ENCODE results near the gene BRD7.
A peak's percentile ranks its signal among the peaks of the same experiment; 100 is the strongest.

Gene BRD7

DNA sequence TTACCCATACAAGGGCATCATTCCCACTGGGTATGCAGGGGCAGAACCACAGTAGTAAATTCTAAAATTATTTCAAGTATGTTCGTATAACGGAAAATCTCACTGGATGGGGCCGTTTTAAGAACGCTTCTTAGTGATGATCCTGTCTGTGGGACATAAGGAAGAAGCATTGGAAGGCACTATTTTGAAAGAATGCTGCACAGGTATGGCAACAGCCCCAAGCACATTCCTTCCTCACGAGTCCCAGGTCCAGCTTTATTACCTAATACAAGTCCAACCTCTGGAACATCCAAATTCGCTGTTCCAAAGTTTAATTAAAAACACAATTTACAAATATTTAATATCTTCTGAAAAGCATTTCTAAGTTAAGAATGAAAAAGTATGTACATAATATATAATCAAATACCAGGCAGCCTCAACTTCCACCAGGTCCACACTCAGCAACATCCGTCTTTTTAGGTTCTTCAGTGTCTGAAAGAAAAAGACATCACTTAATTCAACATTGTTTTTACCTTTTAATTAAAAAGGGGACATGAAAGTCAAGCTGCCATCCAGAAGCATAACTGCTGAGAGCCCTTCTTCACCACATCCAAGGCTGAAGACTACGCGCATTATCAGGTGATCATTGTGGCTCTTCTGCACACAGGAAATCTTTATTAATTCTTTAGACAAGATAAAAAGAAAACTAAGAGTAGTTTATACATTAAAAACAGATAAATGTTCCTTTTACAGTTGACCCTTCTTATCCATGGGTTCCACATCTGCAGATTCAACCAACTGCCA is 49.8 kb downstream of the BRD7 start:
- DNase-seq: no peak

DNA sequence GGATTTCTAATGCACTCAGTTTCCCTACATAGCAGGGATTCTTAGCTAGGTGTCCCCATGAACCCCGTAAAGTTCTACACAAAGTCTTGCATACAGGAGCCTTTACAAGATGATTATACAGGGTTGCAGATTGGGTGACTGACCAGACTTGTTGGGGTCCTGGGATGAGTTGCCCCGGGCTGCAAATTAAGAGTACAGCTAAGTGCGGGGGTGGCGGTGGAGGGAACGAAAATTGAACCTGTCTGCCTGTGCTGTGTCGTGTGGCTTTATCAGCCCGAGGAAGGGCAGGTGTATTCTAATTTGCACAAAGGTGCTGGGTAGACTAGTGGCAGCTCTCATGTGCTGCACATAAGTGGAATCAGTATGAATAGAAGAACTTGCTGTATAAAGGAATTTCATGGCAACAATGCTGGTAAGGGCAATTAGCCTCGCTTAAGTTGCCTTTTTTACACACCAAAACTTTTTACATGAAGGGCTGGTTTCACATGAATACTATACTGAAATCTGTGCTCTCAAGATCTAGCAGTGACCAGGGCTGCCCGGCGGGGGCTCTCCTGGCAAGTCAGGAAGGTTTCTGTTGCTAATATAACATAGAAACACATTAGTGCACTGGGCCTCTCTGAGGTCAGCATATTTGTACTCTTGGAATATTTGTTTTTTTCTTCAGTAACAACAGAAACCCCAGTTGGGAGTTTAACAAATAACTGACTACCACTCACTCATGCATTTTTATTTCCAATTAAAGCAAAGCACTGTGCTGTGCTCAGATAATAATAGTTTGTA is 51.7 kb downstream of the BRD7 start:
- DNase-seq: no peak

DNA sequence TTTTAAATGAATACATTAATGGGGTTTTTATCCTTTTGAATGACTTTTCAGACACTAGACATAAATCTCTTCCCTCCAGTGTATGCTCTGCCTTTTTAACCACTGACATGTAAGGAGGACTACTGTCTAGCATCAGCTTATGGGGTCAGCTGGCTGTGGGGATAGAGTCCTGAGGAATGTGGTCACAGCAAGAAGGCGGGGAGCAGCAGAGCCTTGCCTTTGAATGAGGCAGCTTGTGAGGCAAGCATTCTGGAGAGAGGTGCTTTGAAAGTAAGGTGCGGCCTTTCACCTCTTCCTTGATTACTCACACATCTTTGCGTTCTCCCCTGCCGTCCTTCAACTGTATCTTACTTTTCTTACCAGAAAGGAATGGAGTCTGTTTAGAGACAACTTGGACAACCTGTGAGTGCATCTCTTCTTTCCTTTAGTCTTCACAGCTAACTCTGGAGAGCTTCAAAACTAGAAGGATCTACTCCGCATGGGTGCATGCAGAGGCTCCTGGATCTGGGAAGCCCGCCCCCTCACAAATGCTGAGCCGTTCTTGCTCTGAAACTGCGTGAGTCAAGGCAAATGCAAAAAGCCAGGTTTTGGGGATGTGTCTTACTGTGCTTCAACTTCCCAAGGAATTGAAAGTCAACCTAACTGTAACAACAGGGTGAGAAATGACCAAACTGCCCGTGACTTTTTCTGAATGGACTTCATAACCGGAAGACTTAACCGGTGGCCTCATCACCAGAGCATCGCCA is 52.5 kb downstream of the BRD7 start:
- no peak for DNase-seq

DNA sequence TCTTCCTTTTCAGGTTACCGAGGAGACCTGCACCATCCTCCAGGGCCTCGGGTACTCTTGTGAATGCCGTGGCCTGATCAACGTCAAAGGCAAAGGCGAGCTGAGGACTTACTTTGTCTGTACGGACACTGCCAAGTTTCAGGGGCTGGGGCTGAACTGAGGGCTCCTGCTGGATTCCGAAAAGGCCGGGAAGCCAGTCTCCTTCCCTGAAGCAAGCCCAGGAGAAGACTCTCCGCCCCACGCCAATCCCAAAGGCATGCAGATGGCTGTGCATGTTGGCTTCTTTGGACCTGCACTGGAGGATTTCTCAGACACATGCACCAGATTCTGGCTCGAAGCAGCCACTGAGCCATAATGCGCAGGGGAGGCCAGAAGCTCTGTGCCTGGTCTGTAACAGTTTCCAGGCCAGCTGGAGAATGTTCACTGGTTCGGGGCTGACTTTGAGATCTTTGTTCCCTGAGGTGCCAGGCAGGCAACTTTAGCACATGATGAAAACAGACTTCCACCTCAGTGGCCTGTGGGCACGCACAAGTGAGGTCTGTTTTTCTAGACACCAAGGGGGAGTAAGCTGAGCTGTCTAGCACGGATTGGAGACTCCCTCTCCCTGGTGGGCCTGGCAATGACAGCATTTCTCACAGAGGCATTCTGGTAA is 53.3 kb downstream of the BRD7 start:
- no peak for DNase-seq

- DNase-seq: no peak
Measured at GRCh38 chr16:50314665-50315064, 54.1 kb downstream of the BRD7 start.

GRCh38 chr16:50313596-50314478 is 55.0 kb downstream of the BRD7 start:
- DNase-seq: peak; percentile 71 to 75

GRCh38 chr16:50311891-50312501 is 56.8 kb downstream of the BRD7 start:
- no peak for DNase-seq

- no peak for DNase-seq
Measured at GRCh38 chr16:50311134-50311528, 57.7 kb downstream of the BRD7 start.

- DNase-seq: no peak
Measured at GRCh38 chr16:50310308-50311133, 58.3 kb downstream of the BRD7 start.

- no peak for DNase-seq
Measured at GRCh38 chr16:50309527-50310307, 59.1 kb downstream of the BRD7 start.

GRCh38 chr16:50309156-50309526 is 59.6 kb downstream of the BRD7 start:
- DNase-seq: no peak

GRCh38 chr16:50308237-50308965 is 60.4 kb downstream of the BRD7 start:
- no peak for DNase-seq

GRCh38 chr16:50306287-50306686 is 62.5 kb downstream of the BRD7 start:
- no peak for DNase-seq

DNA sequence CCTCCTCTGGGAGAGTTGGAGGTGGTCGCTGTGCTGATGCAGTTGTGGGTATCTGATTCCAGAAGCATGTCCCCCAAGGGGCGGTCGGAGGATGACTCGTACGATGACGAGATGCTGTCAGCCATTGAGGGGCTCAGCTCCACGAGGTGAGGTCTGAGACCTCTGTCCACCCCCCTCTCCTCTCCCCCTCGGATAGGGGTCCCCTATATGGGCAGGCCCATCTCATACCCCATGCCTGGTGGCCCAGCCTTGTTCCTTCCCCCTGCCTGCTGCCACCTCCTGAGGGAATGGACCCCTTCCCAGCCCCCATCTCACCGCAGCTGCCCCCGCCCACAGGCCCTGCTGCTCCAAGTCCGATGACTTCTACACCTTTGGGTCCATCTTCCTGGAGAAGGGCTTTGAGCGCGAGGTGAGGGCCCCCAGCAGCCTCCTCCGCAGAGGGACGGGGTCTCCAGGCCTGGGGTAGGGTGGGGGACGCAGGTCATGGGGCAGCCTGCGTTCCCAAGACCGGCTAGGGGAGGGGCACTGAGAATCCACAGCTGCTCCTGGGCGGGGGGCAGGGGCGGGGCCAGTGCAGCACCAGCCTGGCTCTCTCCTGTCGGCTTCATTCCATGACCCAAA is 63.2 kb downstream of the BRD7 start:
- DNase-seq: no peak

DNA sequence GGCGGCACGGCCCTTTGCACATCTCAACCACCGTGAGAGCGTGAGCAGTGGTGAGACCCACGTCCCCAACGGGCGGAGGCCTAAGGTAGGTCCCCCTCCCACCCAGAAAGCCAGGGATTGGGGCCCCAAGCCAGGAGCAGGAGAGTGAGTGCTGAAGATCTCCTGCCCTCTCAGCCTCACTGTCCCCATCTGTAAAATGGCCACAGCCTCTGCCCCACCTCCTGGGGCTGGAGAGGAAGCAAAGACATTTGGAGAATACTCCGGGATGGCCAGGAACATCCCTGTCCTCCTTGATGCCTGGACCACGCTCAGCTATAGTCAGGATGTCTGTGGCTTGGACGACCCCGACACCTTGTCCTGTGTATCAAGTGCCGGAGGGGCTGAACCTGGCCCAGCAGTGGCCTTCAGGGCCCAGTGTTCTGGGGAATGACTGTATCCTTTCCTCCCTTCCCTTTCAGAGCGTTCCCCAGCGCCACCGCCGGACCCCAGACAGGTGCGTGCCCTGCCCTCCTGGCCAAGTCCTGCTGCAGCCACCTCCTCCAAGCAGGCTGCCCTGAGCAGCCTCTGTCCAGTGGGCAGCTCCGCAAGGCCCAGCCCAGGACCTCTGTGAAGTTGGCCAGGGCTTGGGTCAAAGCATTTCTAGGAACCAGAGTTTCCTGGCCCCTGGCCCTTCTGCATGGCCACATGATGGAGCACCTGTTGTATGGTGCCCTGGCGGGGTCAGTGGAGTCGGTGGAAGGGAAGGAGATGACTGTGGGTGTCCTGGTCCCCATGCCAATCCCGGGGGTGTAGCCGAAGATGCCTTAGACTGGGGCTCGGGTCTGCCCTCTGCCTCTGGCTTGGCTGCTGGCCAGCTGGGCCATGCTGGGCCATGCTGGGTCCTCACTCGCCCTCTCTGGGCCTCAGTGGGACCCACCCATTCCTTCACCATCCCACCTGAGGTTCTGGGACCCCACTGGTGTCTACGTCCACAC is 64.0 kb downstream of the BRD7 start:
- no peak for DNase-seq

DNA sequence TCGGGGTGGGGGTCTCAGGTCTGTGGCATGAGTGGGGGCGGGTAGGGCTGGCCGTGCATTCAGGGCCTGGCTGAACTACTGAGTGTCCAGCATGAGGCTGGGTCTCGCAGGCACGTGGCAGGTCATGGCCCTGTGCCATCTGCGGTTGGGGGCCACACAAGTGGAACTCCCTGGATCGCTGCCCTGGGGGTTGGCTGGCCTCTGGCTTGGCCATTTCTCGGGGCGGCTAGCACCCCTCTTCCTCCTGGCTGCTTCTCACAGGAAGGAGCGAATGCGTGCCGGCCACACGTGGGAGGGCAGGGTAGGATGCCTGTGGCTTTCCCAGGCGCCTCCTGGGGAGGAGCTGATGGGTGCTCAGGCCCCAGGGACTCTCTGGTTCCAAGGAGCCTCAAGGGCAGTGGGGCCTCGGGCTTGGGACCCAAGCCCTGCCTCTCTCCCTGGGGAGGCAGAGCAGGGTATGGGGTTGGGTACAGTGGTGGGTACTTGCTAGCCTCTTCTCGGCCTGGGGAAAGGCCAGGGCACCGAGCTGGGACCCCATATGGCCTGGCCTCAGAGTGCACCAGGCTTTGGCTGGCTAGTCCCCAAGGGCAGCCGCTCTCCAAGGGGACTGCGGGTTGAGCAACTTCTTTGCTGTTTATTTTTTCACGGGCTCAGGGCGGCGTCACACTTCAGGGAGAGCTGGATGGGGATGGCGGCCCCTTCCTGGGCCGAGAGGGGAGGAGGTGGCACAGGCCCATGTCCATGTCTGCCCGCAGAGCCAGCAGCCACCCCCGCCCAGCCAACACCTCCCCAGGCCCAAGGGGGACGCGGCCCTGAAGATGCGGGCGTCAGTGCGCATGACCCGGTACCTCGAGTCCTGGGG is 65.0 kb downstream of the BRD7 start:
- no peak for DNase-seq

Data from inflammatory macrophage treated with lipopolysaccharide for 1 hour (primary cell).